H9 (cell line): ENCODE data around the gene DCANP1. TPM values are rescaled to one million over a fixed set of nuclear protein-coding genes. Genes with fewer than 3 reads are reported as not detected.

Experiments used
- DNase-seq: peaks from one replicate; pipeline ENCODE4 v3.0.0-alpha.2; 2017
- H2AFZ ChIP-seq: one replicate; pipeline ENCODE4 v1.6.1; 2013; ENCODE audit warnings: mild to moderate bottlenecking, low read length, control low read depth, moderate library complexity
- H2AK5ac ChIP-seq: 2 replicates; pipeline ENCODE4 v1.6.1; 2013; ENCODE audit warnings: low read length, control low read depth, mixed read lengths; ENCODE audit not compliant: insufficient read length
- H2BK120ac ChIP-seq: one replicate; pipeline ENCODE4 v1.6.1; 2013; ENCODE audit warnings: low read depth, mild to moderate bottlenecking, low read length, control low read depth, inconsistent platforms; ENCODE audit not compliant: poor library complexity, severe bottlenecking
- H2BK12ac ChIP-seq: 2 replicates; pipeline ENCODE4 v1.6.1; 2013; ENCODE audit warnings: low read length, control low read depth, mixed read lengths, low read depth; ENCODE audit not compliant: insufficient read length
- H2BK15ac ChIP-seq: 2 replicates; pipeline ENCODE4 v1.6.1; 2013; ENCODE audit warnings: low read depth, low read length, control low read depth
- H2BK20ac ChIP-seq: one replicate; pipeline ENCODE4 v1.6.1; 2013; ENCODE audit warnings: low read depth, mild to moderate bottlenecking, low read length, control low read depth, inconsistent platforms; ENCODE audit not compliant: poor library complexity, severe bottlenecking
- H2BK5ac ChIP-seq: 2 replicates; pipeline ENCODE4 v1.6.1; 2013; ENCODE audit warnings: low read length, control low read depth, mixed read lengths; ENCODE audit not compliant: insufficient read length
- H3K14ac ChIP-seq: 2 replicates; pipeline ENCODE4 v1.6.1; 2013; ENCODE audit warnings: low read length, control low read depth; ENCODE audit not compliant: insufficient read depth
- H3K18ac ChIP-seq: 2 replicates; pipeline ENCODE4 v1.6.1; 2013; ENCODE audit warnings: low read depth, mild to moderate bottlenecking, mixed read lengths, low read length, control low read depth; ENCODE audit not compliant: insufficient read length
- H3K23ac ChIP-seq: 2 replicates; pipeline ENCODE4 v1.6.1; 2013; ENCODE audit warnings: low read length, control low read depth, mixed read lengths, low read depth; ENCODE audit not compliant: insufficient read length
- H3K23me2 ChIP-seq: 2 replicates; pipeline ENCODE4 v1.6.1; 2013; ENCODE audit warnings: low read depth, mild to moderate bottlenecking, mixed read lengths, low read length, control low read depth; ENCODE audit not compliant: insufficient read length, poor library complexity, severe bottlenecking
- H3K27ac ChIP-seq: 2 replicates; pipeline ENCODE4 v1.5.1; 2013; ENCODE audit warnings: low read length, control low read depth, mixed read lengths, low read depth; ENCODE audit not compliant: insufficient read length
- H3K27me3 ChIP-seq: 2 replicates; pipeline ENCODE4 v1.6.1; 2013; ENCODE audit warnings: low read length, control low read depth, inconsistent platforms; ENCODE audit not compliant: insufficient read depth
- H3K4ac ChIP-seq: 2 replicates; pipeline ENCODE4 v1.6.1; 2013; ENCODE audit warnings: low read depth, mild to moderate bottlenecking, control low read depth, inconsistent platforms, low read length, moderate library complexity
- H3K4me1 ChIP-seq: 2 replicates; pipeline ENCODE4 v1.6.1; 2013; ENCODE audit warnings: low read length, control low read depth, inconsistent platforms; ENCODE audit not compliant: insufficient read depth
- H3K4me2 ChIP-seq: 2 replicates; pipeline ENCODE4 v1.6.1; 2013; ENCODE audit warnings: low read length, control low read depth, mixed read lengths; ENCODE audit not compliant: insufficient read length, insufficient read depth
- H3K56ac ChIP-seq: 2 replicates; pipeline ENCODE4 v1.6.1; 2013; ENCODE audit warnings: low read depth, mild to moderate bottlenecking, mixed read lengths, low read length, control low read depth; ENCODE audit not compliant: insufficient read length
- H3K79me1 ChIP-seq: 2 replicates; pipeline ENCODE4 v1.6.1; 2013; ENCODE audit warnings: low read depth, mild to moderate bottlenecking, moderate library complexity, low read length, control low read depth, inconsistent platforms; ENCODE audit not compliant: insufficient read depth, poor library complexity, severe bottlenecking
- H3K79me2 ChIP-seq: 2 replicates; pipeline ENCODE4 v1.6.1; 2013; ENCODE audit warnings: low read length, control low read depth, inconsistent platforms; ENCODE audit not compliant: insufficient read depth
- H3K9ac ChIP-seq: 2 replicates; pipeline ENCODE4 v1.6.1; 2013; ENCODE audit warnings: low read length, control low read depth, mixed read lengths; ENCODE audit not compliant: insufficient read length; ENCODE audit errors: extremely low read depth
- H3K9me3 ChIP-seq: one replicate; pipeline ENCODE4 v1.6.1; 2013; ENCODE audit warnings: low read depth, low read length, inconsistent platforms; ENCODE audit not compliant: control insufficient read depth
- H3T11ph ChIP-seq: one replicate; pipeline ENCODE4 v1.6.1; 2013; ENCODE audit warnings: mild to moderate bottlenecking, low read length, control low read depth, inconsistent platforms
- H4K20me1 ChIP-seq: one replicate; pipeline ENCODE4 v1.6.1; 2013; ENCODE audit not compliant: control insufficient read depth, insufficient read length, insufficient read depth
- H4K5ac ChIP-seq: 2 replicates; pipeline ENCODE4 v1.6.1; 2013; ENCODE audit warnings: low read depth, mild to moderate bottlenecking, mixed read lengths, low read length, control low read depth; ENCODE audit not compliant: insufficient read length
- H4K8ac ChIP-seq: replicated peaks from 2 replicates; pipeline ENCODE4 v1.6.1; 2013; ENCODE audit warnings: low read length, control low read depth, mixed read lengths, low read depth; ENCODE audit not compliant: insufficient read length
- H4K91ac ChIP-seq: 2 replicates; pipeline ENCODE4 v1.6.1; 2013; ENCODE audit warnings: low read depth, mild to moderate bottlenecking, moderate library complexity, mixed read lengths, low read length, control low read depth; ENCODE audit not compliant: insufficient read length
- H3K27ac Mint-ChIP-seq, 3 experiments: 2 replicates in 2 of 3; 3 replicates in 1 of 3; pipeline ENCODE4 v1.8.0; 2020 to 2021; ENCODE audit warnings: mixed read lengths in 3 of 3, mild to moderate bottlenecking in 1 of 3, moderate library complexity in 1 of 3
- H3K27me3 Mint-ChIP-seq: 2 replicates; pipeline ENCODE4 v1.8.0; 2021; ENCODE audit warnings: low read depth, mild to moderate bottlenecking, moderate library complexity, mixed read lengths
- H3K36me3 Mint-ChIP-seq, 3 experiments: 2 replicates in 2 of 3; 3 replicates in 1 of 3; pipeline ENCODE4 v1.8.0; 2020 to 2021; ENCODE audit warnings: low read depth in 3 of 3, mixed read lengths in 3 of 3; ENCODE audit not compliant: insufficient read depth in 1 of 3
- H3K4me1 Mint-ChIP-seq, 2 experiments: 2 replicates each; pipeline ENCODE4 v1.8.0; 2020; ENCODE audit warnings: mixed read lengths in 2 of 2
- H3K4me3 Mint-ChIP-seq, 2 experiments: 2 replicates in 1 of 2; 3 replicates in 1 of 2; pipeline ENCODE4 v1.8.0; 2020 to 2021; ENCODE audit warnings: mild to moderate bottlenecking in 2 of 2, mixed read lengths in 2 of 2, moderate library complexity in 1 of 2
- H3K9me3 Mint-ChIP-seq, 2 experiments: 2 replicates in 1 of 2; 3 replicates in 1 of 2; pipeline ENCODE4 v1.8.0; 2020; ENCODE audit warnings: mild to moderate bottlenecking in 2 of 2, mixed read lengths in 2 of 2, moderate library complexity in 1 of 2
- WGBS: extraction: QIAGEN DNeasy Blood & Tissue Kit; methylation state at CpG from one replicate; pipeline ENCODE4 v1.1.7; 2013; ENCODE audit warnings: missing lambda C conversion rate, low lambda C conversion rate, mixed read lengths; ENCODE audit not compliant: insufficient read length; ENCODE audit errors: extremely low coverage; 5-methylcytosine and 5-hydroxymethylcytosine counted together
- total RNA-seq: library from RNA; stranded (reverse); gene quantifications from 2 replicates; pipeline ENCODE4 v1.2.1, GENCODE V29; 2021
- TF ChIP-seq, protein P1 (sequence below): fragments of 200-600 bp; sonication (generic); conservative IDR thresholded peaks from 3 replicates; pipeline ENCODE4 v1.8.0; 2021; ENCODE audit warnings: antibody characterized with exemption, mild to moderate bottlenecking

Gene DCANP1
- total RNA-seq, 1 experiment from 2014 or later: not detected

DNA sequence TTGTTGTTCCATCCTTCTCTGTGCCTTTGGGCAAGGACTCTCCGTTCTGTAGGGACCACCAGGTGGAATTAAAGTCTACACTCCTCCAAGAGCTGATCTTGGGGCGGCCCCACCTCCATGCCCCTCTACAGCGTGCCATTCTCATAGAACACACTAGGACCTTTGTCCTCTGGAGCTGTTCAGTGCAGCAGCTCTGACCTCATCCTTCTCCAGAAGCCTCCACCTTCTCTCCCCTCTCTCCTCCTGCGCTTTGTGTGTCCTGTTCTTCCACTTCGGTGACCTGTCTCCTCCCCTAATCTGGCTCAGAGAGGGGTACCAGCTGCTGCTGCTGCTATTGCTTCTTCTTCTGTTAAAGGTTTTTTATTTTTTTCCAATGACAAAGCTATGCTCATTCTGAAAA, 46.3 kb downstream of the DCANP1 start:
- Mint-ChIP-seq H3K27me3 (peaks cover 80% of the 10 kb centered on the region), H3K36me3 (peaks cover 0 to 2% (median 2%) of the 10 kb centered on the region in 3 experiments; a peak in 3 of 7 replicates), H3K9me3 (peaks cover 2 to 7% of the 10 kb centered on the region in 2 experiments; a peak in 3 of 5 replicates), H3K4me1 (peaks cover 44 to 51% of the 10 kb centered on the region in 2 experiments), H3K4me3 (peak overlapping the region; percentile 75 to 87; a peak in 4 of 5 replicates), H3K27ac (no peak overlapping the region)
- Histone ChIP-seq H3T11ph (no peak overlapping the region), H4K5ac (no peak overlapping the region), H3K27me3 (peaks cover 25% of the 10 kb centered on the region; the same call in 1 of the 2 replicates), H3K18ac (no peak overlapping the region), H2AFZ (no peak overlapping the region), H2BK120ac (no peak overlapping the region), H3K79me2 (peaks cover under 1% of the 10 kb centered on the region; the same call in 1 of the 2 replicates), H3K4me1 (peaks cover 13% of the 10 kb centered on the region; the same call in 1 of the 2 replicates), H2BK5ac (no peak overlapping the region), H4K20me1 (peaks cover 2% of the 10 kb centered on the region), H4K8ac (no peak overlapping the region), H3K4me2 (peak overlapping the region; percentile 82), H3K23me2 (peaks cover 16% of the 10 kb centered on the region), H3K56ac (no peak overlapping the region), H3K9ac (no peak overlapping the region), H3K23ac (no peak overlapping the region), H2BK15ac (no peak overlapping the region), H4K91ac (no peak overlapping the region), H2BK12ac (no peak overlapping the region), H3K27ac (no peak overlapping the region), H2BK20ac (no peak overlapping the region), H3K79me1 (peaks cover 5% of the 10 kb centered on the region), H2AK5ac (no peak overlapping the region), H3K4ac (no peak overlapping the region), H3K14ac (no peak overlapping the region), H3K9me3 (no peaks in the 10 kb centered on the region)
- TF ChIP-seq, protein P1, sequence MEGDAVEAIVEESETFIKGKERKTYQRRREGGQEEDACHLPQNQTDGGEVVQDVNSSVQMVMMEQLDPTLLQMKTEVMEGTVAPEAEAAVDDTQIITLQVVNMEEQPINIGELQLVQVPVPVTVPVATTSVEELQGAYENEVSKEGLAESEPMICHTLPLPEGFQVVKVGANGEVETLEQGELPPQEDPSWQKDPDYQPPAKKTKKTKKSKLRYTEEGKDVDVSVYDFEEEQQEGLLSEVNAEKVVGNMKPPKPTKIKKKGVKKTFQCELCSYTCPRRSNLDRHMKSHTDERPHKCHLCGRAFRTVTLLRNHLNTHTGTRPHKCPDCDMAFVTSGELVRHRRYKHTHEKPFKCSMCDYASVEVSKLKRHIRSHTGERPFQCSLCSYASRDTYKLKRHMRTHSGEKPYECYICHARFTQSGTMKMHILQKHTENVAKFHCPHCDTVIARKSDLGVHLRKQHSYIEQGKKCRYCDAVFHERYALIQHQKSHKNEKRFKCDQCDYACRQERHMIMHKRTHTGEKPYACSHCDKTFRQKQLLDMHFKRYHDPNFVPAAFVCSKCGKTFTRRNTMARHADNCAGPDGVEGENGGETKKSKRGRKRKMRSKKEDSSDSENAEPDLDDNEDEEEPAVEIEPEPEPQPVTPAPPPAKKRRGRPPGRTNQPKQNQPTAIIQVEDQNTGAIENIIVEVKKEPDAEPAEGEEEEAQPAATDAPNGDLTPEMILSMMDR: no peak
- no peak for DNase-seq
- no CpG with 5 or more reads among the region's 5 CpGs for WGBS
